H1 (cell line): ENCODE results near the gene ATP6V1E1. TPM values are rescaled to one million over a fixed set of nuclear protein-coding genes. Genes with fewer than 3 reads are reported as not detected.

Source experiments
- GABPA ChIP-seq: IDR thresholded peaks from 2 replicates; pipeline ENCODE4 v1.6.1; 2011; ENCODE audit warnings: mild to moderate bottlenecking, low read length, moderate library complexity, borderline replicate concordance; ENCODE audit not compliant: insufficient read depth
- HDAC2 ChIP-seq, 2 experiments: fragments of 300-600 bp in 1 of 2; sonication (generic) in 1 of 2; IDR thresholded peaks; 2 replicates each; pipeline ENCODE4 v1.6.1; 2011 to 2012; ENCODE audit warnings: low read depth in 2 of 2, low read length in 2 of 2, mild to moderate bottlenecking in 2 of 2, moderate library complexity in 2 of 2, borderline replicate concordance in 1 of 2, inconsistent platforms in 1 of 2
- RNF2 ChIP-seq: fragments of 200-900, 300-1000 bp; sonication (generic); IDR thresholded peaks from 2 replicates; pipeline ENCODE4 v1.7.1; 2016; ENCODE audit warnings: borderline replicate concordance, low read depth, mild to moderate bottlenecking, antibody characterized with exemption, low read length; ENCODE audit not compliant: poor library complexity, severe bottlenecking; ENCODE audit errors: missing control alignments
- polyA plus RNA-seq, 7 experiments: library from polyadenylated mRNA; depleted of rRNA in 3 of 7; stranded (reverse) in 5 of 7; unstranded in 2 of 7; fragments of >200 nt in 5 of 7; fragments of 200-250 nt in 2 of 7; gene quantifications; 1 replicate in 5 of 7; 2 replicates in 1 of 7; 4 replicates in 1 of 7; pipeline versions ENCODE4 v1.2.1 to v1.2.3, GENCODE V29; 2011 to 2013; ENCODE audit warnings: missing spikeins in 2 of 7, mixed read lengths in 2 of 7
- total RNA-seq: library from RNA; stranded (reverse); fragmentation: NEBNext Ultra II Directional; extraction: Animal tissue kit (Norgen Biotek cat#: 25700); gene quantifications from 2 replicates; pipeline ENCODE4 v1.2.1, GENCODE V29; 2021

The ATP6V1E1 gene
- total and polyA plus RNA-seq, 2 of the 8 experiments (the other 6 are each of a cell fraction or from before 2014, with no cell fraction given) = 80.4 to 88.1 TPM

GRCh38 chr22:17562906-17563870 is 65.4 kb downstream of the ATP6V1E1 start, which contains the start of gene SLC25A18 (continued):
- TF ChIP-seq RNF2 (no peak), GABPA (no peak), HDAC2 (IDR thresholded peaks at IDR 0.05; ENCODE audit: borderline replicate concordance in 1 of 2, low read depth in 2 of 2, low read length in 2 of 2) (0 out of 4 replicates have a peak, but pooled peaks of 1 of the 2 experiments have one; percentile 34)
